ENCODE data around the gene NPSR1.
"Not testable (repeated sequence)": the region's sequence is repeated elsewhere in the genome, so short reads cannot be mapped to it uniquely, and the experiment has no call there.

The NPSR1 gene

GRCh38 chr7:34851431-34851830, 193.4 kb downstream of the NPSR1 start:
- no peak overlapping the region for H3K27ac ChIP-seq
- ChIA-PET POLR2A (ENCODE audit: low non-redundant PET) (no interaction called here), CTCF (no interaction called here)
- TF ChIP-seq, protein P1, sequence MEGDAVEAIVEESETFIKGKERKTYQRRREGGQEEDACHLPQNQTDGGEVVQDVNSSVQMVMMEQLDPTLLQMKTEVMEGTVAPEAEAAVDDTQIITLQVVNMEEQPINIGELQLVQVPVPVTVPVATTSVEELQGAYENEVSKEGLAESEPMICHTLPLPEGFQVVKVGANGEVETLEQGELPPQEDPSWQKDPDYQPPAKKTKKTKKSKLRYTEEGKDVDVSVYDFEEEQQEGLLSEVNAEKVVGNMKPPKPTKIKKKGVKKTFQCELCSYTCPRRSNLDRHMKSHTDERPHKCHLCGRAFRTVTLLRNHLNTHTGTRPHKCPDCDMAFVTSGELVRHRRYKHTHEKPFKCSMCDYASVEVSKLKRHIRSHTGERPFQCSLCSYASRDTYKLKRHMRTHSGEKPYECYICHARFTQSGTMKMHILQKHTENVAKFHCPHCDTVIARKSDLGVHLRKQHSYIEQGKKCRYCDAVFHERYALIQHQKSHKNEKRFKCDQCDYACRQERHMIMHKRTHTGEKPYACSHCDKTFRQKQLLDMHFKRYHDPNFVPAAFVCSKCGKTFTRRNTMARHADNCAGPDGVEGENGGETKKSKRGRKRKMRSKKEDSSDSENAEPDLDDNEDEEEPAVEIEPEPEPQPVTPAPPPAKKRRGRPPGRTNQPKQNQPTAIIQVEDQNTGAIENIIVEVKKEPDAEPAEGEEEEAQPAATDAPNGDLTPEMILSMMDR (conservative IDR thresholded peaks at IDR 0.05; ENCODE audit: low read depth): no peak
- no peak for DNase-seq (ENCODE audit: low spot score)

DNA sequence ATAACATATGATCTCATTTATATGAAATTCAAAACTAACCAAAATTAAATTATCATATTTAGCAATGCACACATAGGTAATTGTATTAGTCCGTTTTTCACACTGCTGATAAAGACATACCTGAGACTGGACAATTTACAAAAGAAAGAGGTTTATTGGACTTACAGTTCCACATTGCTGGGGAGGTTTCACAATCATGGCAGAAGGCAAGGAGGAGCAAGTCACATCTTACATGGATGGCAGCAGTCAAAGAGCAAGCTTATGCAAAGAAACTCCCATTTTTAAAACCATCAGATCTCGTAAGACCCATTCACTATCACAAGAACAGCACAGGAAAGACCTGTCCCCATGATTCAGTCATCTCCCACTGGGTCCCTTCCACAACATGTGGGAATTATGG, 200.4 kb downstream of the NPSR1 start:
- POLR2A ChIA-PET (ENCODE audit: low non-redundant PET); H3K27ac ChIP-seq; DNase-seq (ENCODE audit: low spot score); CTCF ChIA-PET: not testable (repeated sequence)

GRCh38 chr7:34859281-34859680, 201.3 kb downstream of the NPSR1 start:
- DNase-seq (ENCODE audit: low spot score); H3K27ac ChIP-seq; CTCF ChIA-PET; POLR2A ChIA-PET (ENCODE audit: low non-redundant PET): not testable (repeated sequence)

GRCh38 chr7:34866222-34866621, 208.2 kb downstream of the NPSR1 start:
- POLR2A ChIA-PET (ENCODE audit: low non-redundant PET); CTCF ChIA-PET; DNase-seq (ENCODE audit: low spot score): not testable (repeated sequence)

GRCh38 chr7:34867341-34867740, 209.3 kb downstream of the NPSR1 start:
- H3K27ac ChIP-seq; CTCF ChIA-PET; DNase-seq (ENCODE audit: low spot score); POLR2A ChIA-PET (ENCODE audit: low non-redundant PET): not testable (repeated sequence)

More at GRCh38 chr7:34866222-34866621, 208.2 kb downstream of the NPSR1 start:
- H3K27ac ChIP-seq: not testable (repeated sequence)

DNA sequence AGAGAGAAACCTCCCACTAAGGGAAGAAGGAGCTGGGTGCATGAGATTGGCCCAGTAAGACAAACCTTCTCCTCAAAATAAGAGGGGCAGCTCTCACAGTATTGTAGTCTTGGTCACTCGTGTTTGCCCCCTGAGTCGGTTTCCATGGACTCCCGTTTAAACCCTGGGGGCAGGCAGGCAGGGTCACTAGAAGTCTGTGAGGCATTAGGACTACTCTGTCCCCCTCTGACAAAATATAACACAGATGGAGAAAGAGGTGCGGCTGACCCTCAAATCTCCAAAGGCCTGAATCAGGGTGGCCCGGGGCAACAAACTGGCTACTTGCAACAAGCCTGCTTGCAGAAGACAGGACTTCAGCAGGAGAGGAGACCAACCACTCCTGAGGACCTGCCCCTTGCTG, 210.6 kb downstream of the NPSR1 start:
- POLR2A ChIA-PET (ENCODE audit: low non-redundant PET); CTCF ChIA-PET; H3K27ac ChIP-seq; DNase-seq (ENCODE audit: low spot score): not testable (repeated sequence)

- H3K27ac ChIP-seq: no peak overlapping the region
- POLR2A ChIA-PET (ENCODE audit: low non-redundant PET): no interaction called here
- CTCF ChIA-PET: no interaction called here
- no peak for DNase-seq (ENCODE audit: low spot score)
- TF ChIP-seq, protein P1 (conservative IDR thresholded peaks at IDR 0.05; ENCODE audit: low read depth): no peak
These were observed 211.0 kb downstream of the NPSR1 start for GRCh38 chr7:34869057-34869456.

- H3K27ac ChIP-seq; DNase-seq (ENCODE audit: low spot score); POLR2A ChIA-PET (ENCODE audit: low non-redundant PET): not testable (repeated sequence)
- CTCF ChIA-PET: interaction anchor here (0.7 kb wide), 1 partner anchor 785 kb away, joined by 3 read pairs; no protein-coding TSS in a partner anchor
These were observed 212.0 kb downstream of the NPSR1 start for GRCh38 chr7:34870041-34870440.

- POLR2A ChIA-PET (ENCODE audit: low non-redundant PET); DNase-seq (ENCODE audit: low spot score); H3K27ac ChIP-seq: not testable (repeated sequence)
- CTCF ChIA-PET: interaction anchor here (0.7 kb wide), 1 partner anchor 220 kb away, joined by 4 read pairs; no protein-coding TSS in a partner anchor
These were observed 216.3 kb downstream of the NPSR1 start for GRCh38 chr7:34874329-34874728.

DNA sequence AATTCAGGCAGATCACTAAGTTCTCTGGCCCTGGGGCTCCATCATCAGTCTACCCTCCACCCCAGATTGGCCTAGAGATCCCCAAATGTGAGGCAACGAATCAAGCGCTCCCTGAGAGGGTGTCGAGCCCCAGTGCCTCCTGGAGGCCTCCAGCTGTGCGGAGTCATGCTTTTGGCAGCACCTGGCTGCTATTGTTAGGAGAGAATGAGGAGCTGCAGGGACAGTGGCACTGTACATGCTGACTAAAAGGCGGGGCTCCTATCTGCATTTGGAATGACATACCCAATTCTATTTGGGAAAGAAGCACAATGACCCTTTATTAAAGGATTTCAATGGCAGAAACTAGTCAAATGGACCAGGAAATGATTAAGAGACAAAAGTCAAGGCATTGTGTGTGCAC, 217.5 kb downstream of the NPSR1 start:
- no peak for DNase-seq (ENCODE audit: low spot score)
- H3K27ac ChIP-seq: no peak overlapping the region
- TF ChIP-seq, protein P1 (conservative IDR thresholded peaks at IDR 0.05; ENCODE audit: low read depth): no peak
- POLR2A ChIA-PET (ENCODE audit: low non-redundant PET): no interaction called here
- CTCF ChIA-PET: no interaction called here

- POLR2A ChIA-PET (ENCODE audit: low non-redundant PET); CTCF ChIA-PET; H3K27ac ChIP-seq; DNase-seq (ENCODE audit: low spot score): not testable (repeated sequence)
These were observed 221.1 kb downstream of the NPSR1 start for GRCh38 chr7:34878944-34879735.
